NCI-H2081 treated with DMSO at 0.1 percent for 48 hours (cell line): ENCODE measurements around the gene KLHL22.
"Not testable (repeated sequence)": the region's sequence is repeated elsewhere in the genome, so short reads cannot be mapped to it uniquely, and the experiment has no call there.

Experiments
- DNase-seq: peaks from one replicate; lab custom pipeline; 2025; lab: John Stamatoyannopoulos, UW

Gene KLHL22

DNA sequence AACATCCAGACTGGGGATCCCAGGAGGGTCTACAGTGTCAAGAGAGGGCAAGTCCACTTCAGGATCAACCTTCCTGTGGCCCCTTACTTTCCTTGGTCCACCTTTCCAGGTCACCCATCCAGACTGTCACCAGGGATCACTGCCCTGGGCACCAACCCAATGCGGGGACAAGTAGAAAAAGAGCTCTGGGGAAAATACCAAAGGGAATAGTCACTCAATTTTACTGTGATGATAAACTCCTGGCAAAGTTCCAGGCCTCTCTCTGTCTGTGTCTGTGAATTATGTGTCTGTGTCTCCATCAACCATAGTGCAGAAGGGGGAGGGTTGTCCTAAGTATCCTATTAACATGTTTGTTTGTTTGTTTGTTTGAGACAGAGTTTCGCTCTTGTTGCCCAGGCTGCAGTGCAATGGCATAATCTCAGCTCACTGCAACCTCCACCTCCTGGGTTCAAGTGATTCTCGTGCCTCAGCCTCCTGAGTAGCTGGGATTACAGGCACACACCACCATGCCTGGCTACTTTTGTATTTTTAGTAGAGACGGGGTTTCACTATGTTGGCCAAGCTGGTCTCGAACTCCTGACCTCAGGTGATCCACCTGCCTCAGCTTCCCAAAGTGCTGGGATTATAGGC is 8.8 kb upstream of the KLHL22 start:
- not testable (repeated sequence) for DNase-seq

DNA sequence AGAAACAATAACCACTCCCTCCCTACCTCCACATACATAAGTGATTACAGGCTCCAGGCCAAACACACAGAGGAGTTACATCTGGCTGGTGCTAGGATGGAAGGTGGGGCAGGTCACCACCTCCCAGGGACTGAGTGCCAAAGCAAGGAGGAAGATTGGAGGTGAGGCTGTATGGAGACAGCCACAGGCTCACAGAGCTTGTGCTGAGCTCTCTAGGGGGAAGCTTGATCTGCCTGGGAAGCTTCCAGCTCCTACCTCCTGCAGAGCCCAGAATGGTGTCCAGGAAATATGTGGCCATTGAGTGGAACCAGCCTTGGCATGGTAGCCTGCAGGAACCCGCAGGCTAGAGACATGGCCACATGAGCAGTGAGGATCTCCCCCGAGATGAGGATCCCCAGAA is 8.2 kb upstream of the KLHL22 start:
- DNase-seq, result no peak

DNA sequence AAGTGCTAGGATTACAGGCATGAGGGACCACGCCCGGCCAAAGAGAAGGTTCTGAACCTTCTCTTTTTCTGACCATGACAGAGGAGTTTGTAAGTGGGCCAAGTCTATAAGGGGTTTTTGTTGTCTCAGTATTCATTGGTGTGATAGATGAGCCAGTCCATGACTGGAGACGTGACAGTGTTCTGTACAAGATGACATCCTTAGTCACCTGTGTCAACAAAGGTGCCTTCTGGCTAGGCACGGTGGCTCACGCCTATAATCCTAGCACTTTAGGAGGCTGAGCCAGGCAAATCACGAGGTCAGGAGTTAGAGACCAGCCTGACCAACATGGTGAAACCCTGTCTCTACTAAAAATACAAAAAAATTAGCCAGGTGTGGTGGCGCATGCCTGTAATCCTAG is 4.2 kb upstream of the KLHL22 start:
- DNase-seq, result no peak

DNA sequence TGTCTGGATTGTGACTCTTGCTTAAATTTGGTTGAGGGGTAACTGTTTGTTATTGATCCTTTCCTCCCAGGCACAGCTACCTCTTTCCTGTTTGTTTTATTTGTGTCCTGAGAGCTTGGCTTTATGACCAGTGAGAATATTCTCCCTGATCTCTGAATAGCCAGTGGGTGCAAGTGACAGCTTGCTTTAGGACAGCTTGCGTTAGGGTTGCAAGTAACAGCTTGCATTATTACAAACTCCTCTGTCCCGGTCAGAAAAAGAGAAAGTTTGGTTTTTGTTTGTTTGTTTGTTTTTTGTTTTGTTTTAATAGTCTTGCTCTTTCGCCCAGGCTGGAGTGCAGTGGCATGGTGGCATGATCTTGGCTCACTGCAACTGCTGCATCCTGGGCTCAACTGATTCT is 3.3 kb upstream of the KLHL22 start:
- no peak for DNase-seq

DNA sequence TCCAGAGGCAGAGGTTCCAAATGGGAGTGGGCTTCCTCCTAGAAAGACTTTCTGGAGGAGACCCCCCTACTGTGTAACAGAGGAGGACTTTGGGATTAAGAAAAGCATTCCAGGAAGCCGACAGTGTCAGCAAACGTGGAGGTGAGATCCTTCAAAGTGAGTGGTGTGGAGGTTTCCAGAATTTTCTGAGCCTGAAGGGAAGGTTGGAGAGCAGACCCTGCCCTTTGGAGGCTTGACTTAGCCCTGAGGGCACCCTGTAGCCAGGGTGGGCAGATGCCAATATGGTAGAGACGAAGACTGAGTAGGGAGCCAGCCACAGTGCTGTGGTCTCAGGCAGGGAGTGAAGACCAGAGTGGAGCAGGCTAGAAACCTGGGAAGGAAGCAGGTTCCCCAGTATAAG is 1.8 kb upstream of the KLHL22 start:
- no peak for DNase-seq

DNA sequence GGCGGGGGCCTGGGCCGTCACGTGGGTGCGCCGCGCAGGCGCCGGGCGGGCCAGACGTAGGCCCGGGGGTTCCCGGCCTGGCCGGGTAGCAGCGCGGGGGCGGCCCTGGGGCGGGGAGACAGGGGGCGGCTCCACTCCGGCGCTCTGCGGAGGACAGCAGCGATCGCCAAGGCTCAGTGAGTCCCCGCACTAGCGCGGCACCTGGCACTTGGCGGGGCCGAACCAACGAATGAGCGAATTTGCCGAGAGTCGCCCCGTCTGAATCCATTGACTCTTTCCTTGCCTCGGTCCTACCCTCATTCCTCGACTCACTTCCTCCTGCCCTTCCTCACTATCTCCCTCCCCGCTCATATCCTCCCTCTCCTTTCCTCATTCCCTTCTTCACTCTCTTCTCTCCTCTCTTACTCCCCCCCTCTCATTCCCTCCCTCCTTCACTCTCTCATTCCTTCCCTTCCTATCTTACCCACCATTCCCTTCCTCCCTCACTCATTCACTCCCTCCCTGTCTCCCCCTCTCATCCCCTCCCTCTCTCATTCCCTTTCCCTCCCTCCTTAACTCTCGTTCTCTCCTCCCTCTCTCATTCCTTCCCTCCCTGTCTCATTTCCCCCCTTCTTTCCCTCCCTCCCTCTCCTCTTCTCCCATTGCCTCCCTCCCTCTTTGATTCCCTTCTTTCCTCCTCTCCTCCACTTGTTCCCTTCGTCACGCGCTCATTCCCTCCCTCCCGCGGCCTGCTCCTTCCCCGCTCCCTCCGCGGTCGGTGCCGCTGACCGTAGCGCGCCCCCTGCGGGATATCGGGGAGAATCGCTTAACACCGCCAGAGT is 476 bp upstream of the KLHL22 start:
- no peak for DNase-seq

DNA sequence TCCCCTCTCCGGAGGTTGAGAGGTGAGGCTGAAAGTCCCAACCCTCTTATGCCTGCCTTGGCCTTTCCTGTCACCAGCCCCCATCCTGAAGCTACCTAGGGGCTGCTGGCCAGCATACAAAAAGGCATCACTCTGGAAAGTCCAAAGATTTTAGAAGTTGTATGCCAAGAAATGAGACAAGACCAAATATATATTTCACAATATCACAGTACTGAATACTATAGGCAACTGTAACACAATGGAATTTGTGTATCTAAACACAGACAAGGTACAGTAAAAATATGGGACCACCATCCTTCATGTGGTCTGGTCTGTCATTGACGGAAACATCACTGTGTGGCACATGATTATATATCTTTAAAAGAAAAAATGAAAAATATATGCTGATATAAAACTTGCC is 4.2 kb downstream of the KLHL22 start:
- no peak for DNase-seq

DNA sequence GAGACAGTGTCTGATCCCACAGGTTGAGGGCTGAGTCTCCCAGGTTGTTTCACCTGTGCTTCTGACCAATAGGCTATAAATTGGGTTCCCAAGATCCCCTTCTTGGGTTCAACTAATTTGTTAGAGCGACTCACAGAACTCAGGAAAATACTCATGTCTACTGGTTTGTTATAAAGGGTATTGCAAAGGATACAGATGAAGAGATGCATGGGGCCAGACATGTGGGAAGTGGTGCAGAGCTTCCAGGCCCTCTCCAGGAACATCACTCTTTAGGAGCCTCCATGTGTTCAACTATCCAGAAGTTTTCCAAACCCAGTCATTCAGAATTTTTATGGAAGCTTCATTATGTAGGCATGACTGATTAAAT is 4.7 kb downstream of the KLHL22 start:
- no peak for DNase-seq

DNA sequence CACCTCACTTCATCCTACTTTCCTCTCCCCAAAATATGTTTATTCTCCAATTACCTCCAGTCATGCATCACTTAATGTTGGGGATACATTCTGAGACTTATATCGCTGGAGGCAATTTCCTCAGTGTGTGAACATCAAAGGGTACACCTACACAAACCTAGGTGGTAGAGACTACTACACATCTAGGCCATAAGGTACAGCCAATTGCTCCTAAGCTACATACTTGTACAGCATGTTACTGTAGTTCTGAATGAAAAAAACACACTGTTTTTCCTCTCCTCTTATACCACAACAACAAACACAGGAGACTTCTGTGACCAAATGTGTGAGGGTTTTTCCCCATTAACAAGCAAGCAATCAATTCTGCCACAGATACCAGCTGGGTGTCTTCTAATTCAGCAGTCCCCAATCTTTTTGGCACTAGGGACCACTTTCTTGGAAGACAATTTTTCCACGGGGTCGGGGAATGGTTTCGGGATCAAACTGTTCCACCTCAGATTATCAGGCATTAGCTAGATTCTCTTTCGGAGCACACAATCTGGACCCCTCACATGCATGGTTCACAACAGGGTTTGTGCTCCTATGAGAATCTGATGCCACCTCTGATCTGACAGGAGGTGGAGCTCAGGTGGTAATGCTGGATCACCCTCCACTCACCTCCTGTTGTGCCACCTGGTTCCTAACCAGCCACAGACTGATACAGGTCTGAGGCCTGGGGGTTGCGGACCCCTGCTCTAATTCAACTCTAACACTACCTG is 5.2 kb downstream of the KLHL22 start:
- no peak for DNase-seq

DNA sequence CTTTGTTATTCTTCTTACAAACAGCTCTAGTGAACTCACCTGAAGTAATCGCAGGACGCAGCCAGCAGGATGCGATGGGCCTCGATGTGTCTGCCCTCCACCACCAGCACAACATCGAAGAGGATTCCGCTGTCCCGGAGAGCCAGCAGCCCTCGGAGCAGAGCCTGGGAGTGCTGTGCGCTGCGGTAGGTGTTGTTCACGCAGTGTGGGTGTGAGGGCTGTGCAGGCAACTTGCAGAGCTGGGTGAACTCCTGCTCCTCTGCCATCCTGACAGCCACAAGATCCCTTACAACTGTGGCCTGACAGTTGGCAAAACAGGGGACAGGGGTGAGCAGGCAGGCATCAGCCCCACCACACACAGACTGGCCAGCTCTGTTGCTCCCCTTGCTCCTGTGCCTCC is 6.6 kb downstream of the KLHL22 start:
- DNase-seq, result no peak

DNA sequence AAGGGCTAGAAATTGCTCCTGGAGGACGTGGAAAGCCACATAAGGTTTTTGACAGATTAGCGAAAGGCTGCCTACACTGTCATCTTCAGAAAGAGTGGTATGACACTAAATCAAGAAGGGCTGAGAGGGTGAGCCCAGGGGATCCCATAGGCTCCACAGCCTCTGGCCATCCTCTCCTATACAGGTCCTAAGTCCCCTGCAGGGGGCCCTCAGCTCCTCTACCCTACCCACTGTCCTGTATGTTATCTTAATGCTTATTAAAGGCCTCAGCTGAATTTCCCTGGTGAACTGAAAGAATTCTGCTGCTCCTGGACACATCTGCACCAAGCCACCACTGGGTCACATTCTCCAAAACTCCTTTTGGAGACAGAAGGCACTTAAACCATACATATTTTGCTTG is 7.9 kb downstream of the KLHL22 start:
- no peak for DNase-seq

DNA sequence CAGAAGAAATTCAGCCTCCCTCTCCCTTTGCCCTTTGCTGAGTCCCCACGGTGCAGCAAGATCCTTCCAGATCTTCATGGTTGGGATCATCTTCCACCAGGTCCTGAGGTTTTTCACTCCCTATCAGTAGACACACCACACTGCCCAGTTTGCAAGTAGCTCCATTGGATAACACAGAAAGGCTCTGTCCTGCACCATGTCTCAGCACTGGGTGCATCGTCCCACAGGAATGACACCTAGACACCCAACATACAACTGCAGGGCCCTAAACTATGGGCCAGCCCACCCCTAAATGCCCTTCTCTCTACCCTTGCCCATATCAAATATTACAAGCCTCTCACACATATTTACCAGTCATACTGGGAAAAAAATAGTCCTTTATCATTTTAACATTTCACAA is 9.4 kb downstream of the KLHL22 start:
- DNase-seq, result no peak

DNA sequence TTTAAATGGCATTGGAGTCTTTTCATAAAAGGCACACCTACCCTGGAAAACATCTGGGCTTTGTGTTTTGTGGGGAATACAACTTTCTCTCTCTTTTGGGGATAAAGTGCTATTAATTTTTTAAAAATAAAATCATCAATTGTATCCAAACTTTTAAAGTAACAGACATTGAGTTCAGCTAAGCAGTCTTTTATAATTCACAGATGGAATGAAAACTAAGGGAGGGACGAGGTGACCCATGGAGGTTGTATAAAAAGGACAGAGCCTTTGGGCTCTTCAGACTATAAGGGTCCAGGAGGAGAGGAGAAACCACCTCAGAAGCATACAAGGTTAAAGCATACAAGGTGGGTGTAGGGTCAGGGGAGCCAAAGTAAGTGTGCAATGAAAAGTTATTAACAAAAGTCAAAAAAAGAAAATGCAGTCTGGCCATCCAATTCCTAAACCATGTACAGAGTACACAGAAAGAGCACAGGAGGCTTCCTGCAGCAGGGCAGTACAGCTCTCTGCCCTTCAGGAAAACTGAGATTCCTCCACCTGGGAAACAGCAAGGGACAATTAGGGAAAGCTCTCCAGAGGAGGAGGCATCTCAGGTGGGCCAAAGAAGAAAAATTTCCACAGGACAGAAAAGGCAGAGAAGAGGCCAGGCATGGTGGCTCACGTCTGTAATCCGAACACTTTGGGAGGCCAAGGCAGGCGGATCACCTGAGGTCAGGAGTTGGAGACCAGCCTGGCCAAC is 10.5 kb downstream of the KLHL22 start:
- no peak for DNase-seq

DNA sequence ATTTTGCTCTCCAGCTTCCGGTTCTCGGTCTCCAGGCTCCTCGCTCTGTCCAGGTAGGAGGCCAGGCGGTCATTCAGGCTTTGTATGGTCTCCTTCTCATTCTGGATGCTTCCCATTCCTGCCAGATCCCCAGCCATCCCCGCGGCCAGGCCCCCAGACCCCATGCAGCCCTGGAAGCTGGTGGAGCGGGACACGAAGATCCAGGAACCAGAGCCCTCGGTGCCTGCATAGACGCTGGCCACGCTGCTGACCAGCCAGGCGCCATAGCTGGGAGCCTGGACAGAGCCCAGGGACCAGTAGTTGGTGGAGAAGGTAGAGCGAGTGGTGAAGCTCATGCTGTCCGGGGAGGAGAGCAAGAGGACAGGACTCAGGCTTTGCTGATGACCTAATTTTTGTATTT is 11.8 kb downstream of the KLHL22 start:
- no peak for DNase-seq

DNA sequence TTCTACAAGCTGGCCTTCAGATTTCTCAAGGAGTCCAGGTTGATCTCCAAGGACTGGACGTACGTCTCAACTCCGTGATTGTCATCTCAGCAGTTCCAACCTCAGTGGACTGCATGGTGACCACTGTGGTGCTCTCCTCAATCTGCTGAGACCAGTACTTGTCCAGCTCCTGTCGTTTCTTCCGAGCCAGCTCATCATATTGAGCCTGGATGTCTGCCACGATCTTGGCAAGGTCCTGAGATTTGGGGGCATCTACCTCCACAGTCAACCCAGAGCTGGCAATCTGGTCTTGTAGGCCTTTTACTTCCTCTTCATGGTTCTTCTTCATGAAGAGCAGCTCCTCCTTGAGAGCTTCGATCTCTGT is 12.5 kb downstream of the KLHL22 start:
- not testable (repeated sequence) for DNase-seq

DNA sequence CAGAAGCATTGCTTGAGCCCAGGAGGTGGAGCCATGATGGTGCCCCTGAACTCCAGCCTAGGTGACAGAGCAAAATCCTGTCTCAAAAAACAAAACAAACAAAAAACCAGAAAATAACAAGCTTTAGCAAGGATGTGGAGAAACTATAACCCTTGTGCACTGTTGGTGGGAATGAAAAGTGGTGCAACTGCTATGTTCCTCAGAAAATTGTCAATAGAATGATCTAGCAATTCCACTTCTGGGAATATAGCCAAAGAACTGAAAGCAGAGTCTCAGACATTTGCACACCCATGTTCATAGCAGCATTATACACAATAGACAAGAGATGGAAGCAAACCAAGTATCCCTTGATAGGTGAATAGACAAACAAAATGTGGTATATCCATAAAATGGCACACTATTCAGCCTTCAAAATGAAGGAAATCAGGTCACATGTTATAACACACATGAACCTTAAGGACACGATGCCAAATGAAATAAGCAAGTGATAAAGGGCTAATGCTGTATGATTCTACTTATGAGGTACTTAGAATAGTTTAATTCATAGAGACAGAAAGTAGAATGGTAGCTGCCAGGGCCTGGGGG is 15.9 kb downstream of the KLHL22 start:
- DNase-seq, result no peak

DNA sequence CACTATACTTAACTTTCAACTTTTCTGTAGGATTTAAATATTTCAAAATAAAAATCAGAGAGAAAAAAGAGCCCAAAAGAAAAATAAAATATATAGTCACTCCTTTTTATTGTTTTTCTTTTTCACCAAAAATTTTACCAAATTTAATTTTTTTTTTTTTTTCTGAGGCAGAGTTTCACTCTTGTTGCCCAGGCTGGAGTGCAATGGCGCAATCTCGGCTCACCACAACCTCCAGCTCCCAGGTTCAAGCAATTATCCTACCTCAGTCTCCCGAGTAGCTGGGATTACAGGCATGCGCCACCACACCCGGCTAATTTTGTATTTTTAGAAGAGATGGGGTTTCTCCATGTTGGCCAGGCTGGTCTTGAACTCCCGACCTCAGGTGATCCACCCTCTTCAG is 17.5 kb downstream of the KLHL22 start:
- not testable (repeated sequence) for DNase-seq

DNA sequence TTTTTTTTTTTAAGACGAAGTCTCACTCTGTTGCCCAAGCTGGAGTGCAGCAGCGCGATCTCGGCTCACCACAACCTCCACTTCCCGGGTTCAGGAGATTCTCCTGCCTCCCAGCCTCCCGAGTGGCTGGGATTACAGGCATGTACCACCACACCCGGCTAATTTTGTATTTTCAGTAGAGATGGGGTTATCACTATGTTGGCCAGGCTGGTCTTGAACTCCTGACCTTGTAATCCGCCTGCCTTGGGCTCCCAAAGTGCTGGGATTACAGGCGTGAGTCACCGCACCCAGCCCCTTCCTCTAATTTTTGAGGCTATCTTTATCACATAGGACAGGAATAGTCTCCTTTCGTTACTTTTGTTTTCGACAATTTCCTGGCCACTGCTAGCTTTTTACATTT is 20.0 kb downstream of the KLHL22 start:
- DNase-seq, result not testable (repeated sequence)

DNA sequence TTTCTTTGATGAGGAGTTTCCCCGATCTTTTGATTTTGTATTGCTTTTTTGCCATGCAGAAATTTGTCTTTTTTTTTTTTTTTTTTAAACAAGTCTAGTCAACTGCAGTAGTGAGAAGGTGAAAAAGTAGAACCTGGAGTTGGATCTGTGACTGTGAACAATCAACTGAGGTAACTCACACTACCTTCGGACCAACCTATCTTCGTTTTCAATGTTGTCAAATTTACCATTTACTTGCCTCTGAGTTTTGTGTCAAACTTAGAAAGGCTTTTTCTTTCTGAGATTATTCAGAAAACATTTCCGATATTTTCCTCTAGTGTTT is 20.5 kb downstream of the KLHL22 start:
- DNase-seq, result no peak

DNA sequence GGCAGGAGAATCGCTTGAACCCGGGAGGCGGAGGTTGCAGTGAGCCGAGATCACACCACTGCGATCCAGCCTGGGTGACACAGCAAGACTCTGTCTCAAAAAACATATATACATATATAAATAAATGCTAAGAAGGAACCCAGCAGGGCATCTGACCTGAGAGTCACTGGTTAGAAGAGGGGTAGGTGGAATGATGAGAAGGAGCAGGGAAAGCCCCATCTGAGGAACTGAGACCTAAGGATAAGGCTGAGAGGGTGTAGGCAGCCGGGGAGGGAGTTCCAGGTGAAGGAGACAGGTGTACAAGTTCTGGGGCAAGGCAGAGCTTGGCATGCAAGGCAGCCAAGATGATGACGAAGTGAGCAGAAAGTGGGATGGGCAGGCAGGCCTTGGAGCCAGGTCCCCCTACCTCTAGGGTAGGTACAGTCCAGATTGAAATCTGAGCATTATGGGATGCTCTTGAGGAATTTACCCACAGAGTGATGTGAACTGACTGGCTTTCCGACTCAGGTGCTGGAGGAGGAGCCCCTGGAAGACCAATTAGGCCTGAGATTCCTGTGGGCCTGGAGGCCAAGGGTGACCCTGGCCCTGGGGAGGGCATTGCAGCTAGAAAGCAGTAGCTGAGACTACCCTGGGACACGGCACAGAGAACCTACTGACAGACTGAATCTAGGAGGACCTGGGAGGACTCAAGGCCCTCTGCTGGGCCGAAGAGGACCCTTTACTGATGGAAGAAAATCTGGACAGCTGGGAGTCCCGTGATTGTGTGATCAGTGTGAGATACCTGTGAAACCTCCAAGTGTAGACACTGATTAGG is 22.8 kb downstream of the KLHL22 start:
- DNase-seq, result no peak

DNA sequence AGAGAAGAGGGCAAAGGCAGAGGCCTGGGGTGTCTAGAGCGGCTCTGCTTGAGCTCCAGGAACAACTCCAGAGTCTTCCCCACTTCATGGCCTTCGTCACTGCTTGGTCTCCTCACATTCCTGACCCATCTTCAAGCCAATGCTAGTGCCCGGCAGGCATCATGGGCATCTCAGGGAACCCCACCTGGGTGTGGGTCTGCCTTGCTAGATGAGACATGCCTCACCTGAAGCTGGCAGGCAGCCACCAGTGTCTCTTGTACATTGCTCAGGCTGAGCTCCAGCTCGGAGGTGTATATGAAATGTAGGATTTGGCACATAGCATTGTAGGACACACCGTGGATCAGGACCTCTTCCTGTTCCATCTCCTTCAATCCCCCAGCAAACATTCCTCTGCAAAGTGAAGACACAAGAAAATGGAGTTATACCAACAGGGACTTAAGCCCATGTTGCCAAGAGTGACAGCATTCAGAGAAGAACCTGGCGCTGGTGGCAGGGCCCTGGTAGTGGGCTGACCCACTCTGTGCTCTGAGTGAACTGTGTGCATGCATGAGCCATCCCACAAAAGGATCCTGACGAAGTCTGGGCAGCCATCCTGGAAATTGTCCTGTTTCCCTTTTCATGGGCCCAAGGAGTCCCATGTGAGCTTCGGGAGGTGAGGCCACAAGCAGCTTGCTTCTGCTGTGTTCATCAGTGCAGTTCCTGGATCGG is 24.3 kb downstream of the KLHL22 start:
- DNase-seq, result no peak
